Testis (tissue), 3 donors: ENCODE measurements around the gene MOCOS. TPM values are rescaled to one million over a fixed set of nuclear protein-coding genes. Genes with fewer than 3 reads are reported as not detected.

ENCODE experiments used
- DNase-seq: peaks from one replicate; pipeline ENCODE4 v3.0.0-alpha.2; 2019
- H3K27ac ChIP-seq, 2 donors: fragments of 200-600 bp; sonication (generic); one replicate each; pipeline ENCODE4 v1.5.1; 2019
- H3K27me3 ChIP-seq: fragments of 200-600 bp; sonication (generic); one replicate; pipeline ENCODE4 v1.5.1; 2019
- H3K36me3 ChIP-seq: fragments of 200-600 bp; sonication (generic); one replicate; pipeline ENCODE4 v1.5.1; 2017; ENCODE audit warnings: low read depth; ENCODE audit errors: missing control alignments
- H3K4me1 ChIP-seq: fragments of 200-600 bp; sonication (generic); one replicate; pipeline ENCODE4 v1.5.1; 2019
- H3K4me3 ChIP-seq, 2 donors: fragments of 200-600 bp; sonication (generic); one replicate each; pipeline ENCODE4 v1.5.1; 2017 to 2019
- H3K9me3 ChIP-seq: fragments of 200-600 bp; sonication (generic); one replicate; pipeline ENCODE4 v1.5.1; 2017
- POLR2A ChIP-seq: fragments of 450-650 bp; IDR thresholded peaks from one replicate; pipeline ENCODE4 v1.6.1; 2017; ENCODE audit warnings: antibody characterized with exemption, mild to moderate bottlenecking, moderate library complexity
- WGBS, 2 donors: methylation state at CpG; one replicate each; pipeline ENCODE4 v1.1.5; 2018; 5-methylcytosine and 5-hydroxymethylcytosine counted together
- intact Hi-C: fragments of 100-400 bp; cut with DNase I; formaldehyde crosslinking; loops from one replicate; pipeline ENCODE4 v1.15.1; 2023; ENCODE audit warnings: low total_unique reads
- polyA plus RNA-seq: library from polyadenylated mRNA; stranded (reverse); fragments of 350-450 nt; fragmentation: Illumina TruSeq; extraction: RNeasy Lipid Tissue Mini Kit (QIAGEN cat#74804); gene quantifications from one replicate; pipeline ENCODE4 v1.2.3, GENCODE V29; 2014; ENCODE audit warnings: low read depth, low replicate concordance; ENCODE audit not compliant: insufficient read depth
- total RNA-seq, 2 donors: library from RNA; depleted of rRNA; stranded (reverse); fragments of >200 nt; gene quantifications; one replicate each; pipeline ENCODE4 v1.2.3, GENCODE V29; 2016
- TF ChIP-seq, protein P1 (sequence below), 3 experiments: fragments of 450-650 bp in 2 of 3; fragments of 200-600 bp in 1 of 3; sonication (generic) in 1 of 3; IDR thresholded peaks; one replicate each; pipeline ENCODE4 v1.5.1; 2016 to 2019; ENCODE audit warnings: antibody characterized with exemption in 3 of 3, mild to moderate bottlenecking in 2 of 3, moderate library complexity in 1 of 3

Gene MOCOS
- total and polyA plus RNA-seq, 3 donors from 2014 or later: 1.5 to 2.9 (median 1.9) TPM

- H3K4me3 ChIP-seq: no peak overlapping the region
- H3K4me1 ChIP-seq: peaks cover 15% of the 10 kb centered on the region
- no peaks in the 10 kb centered on the region for H3K27me3 ChIP-seq
- TF ChIP-seq POLR2A: no peak
- TF ChIP-seq, protein P1, sequence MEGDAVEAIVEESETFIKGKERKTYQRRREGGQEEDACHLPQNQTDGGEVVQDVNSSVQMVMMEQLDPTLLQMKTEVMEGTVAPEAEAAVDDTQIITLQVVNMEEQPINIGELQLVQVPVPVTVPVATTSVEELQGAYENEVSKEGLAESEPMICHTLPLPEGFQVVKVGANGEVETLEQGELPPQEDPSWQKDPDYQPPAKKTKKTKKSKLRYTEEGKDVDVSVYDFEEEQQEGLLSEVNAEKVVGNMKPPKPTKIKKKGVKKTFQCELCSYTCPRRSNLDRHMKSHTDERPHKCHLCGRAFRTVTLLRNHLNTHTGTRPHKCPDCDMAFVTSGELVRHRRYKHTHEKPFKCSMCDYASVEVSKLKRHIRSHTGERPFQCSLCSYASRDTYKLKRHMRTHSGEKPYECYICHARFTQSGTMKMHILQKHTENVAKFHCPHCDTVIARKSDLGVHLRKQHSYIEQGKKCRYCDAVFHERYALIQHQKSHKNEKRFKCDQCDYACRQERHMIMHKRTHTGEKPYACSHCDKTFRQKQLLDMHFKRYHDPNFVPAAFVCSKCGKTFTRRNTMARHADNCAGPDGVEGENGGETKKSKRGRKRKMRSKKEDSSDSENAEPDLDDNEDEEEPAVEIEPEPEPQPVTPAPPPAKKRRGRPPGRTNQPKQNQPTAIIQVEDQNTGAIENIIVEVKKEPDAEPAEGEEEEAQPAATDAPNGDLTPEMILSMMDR (IDR thresholded peaks at IDR 0.05): no peak
- H3K27ac ChIP-seq: no peak overlapping the region
- H3K36me3 ChIP-seq: no peaks in the 10 kb centered on the region
- 93 to 96% methylated on average over 7 of the region's 7 CpGs for WGBS, 2 donors
- no peak for DNase-seq
- no peaks in the 10 kb centered on the region for H3K9me3 ChIP-seq
- intact Hi-C loops: no loop called here
Observed at GRCh38 chr18:36155851-36156757, 31.2 kb upstream of the MOCOS start.

DNA sequence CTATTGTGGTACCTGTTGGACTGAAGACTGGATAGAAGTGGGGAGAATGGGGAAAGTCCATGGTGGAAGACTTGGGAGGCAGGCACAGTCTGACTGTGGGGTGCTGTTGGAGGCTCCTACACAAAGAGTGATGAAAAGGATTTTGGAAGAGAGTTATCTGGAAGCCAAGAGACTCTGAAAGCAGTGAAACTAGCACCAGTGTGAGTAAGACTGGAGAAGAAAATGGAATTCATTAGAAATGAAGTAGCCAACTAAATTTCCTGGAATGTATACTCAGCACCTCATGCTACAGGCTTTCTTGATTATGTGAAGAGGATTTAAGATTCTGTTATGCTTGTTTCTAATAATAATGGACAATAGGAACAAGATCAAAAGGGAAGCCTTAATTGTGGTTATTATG lies 29.9 kb upstream of the MOCOS start:
- Histone ChIP-seq H3K36me3 (no peaks in the 10 kb centered on the region), H3K9me3 (no peaks in the 10 kb centered on the region), H3K4me3 (no peak overlapping the region), H3K27me3 (no peaks in the 10 kb centered on the region), H3K27ac (no peak overlapping the region), H3K4me1 (peaks cover 15% of the 10 kb centered on the region)
- DNase-seq: no peak
- TF ChIP-seq, protein P1 (IDR thresholded peaks at IDR 0.05): no peak
- no peak for TF ChIP-seq POLR2A
- intact Hi-C loops: no loop called here

GRCh38 chr18:36158266-36158867 lies 28.9 kb upstream of the MOCOS start:
- TF ChIP-seq POLR2A: no peak
- TF ChIP-seq, protein P1 (IDR thresholded peaks at IDR 0.05): no peak
- H3K36me3 ChIP-seq: no peaks in the 10 kb centered on the region
- H3K27ac ChIP-seq: no peak overlapping the region
- H3K4me1 ChIP-seq: peaks cover 7% of the 10 kb centered on the region
- intact Hi-C loops: no loop called here
- no peaks in the 10 kb centered on the region for H3K27me3 ChIP-seq
- no peaks in the 10 kb centered on the region for H3K9me3 ChIP-seq
- WGBS, 2 donors: 86 to 92% methylated on average over 5 of the region's 5 CpGs
- DNase-seq: no peak
- no peak overlapping the region for H3K4me3 ChIP-seq

DNA sequence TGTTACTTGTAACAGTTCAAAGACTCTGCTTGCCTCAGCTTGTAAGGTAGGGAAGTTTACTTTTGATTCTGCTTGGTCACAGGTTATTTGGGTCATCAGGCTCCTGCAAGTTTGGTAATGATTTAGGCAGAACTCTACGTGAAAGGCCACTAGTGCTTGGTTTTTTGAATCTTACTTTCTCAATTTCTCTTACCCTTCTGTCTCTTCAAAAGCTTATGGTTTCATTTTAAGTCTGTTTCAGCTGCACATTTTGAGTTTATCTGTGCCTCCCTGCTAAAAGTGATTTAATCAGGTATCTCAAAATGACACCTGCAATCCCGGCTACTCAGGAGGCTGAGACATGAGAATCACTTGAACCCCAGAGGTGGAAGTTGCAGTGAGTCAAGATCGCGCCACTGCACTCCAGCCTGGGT lies 26.3 kb upstream of the MOCOS start:
- Histone ChIP-seq H3K27ac (no peak overlapping the region), H3K9me3 (no peaks in the 10 kb centered on the region), H3K4me3 (no peak overlapping the region), H3K4me1 (no peaks in the 10 kb centered on the region), H3K36me3 (no peaks in the 10 kb centered on the region), H3K27me3 (no peaks in the 10 kb centered on the region)
- intact Hi-C loops: no loop called here
- DNase-seq: no peak
- no peak for TF ChIP-seq POLR2A
- TF ChIP-seq, protein P1 (IDR thresholded peaks at IDR 0.05): no peak
- 90 to 93% methylated on average over 4 of the region's 4 CpGs for WGBS, 2 donors
